Measurements from ENCODE around the gene ALPK1.
"Not testable (repeated sequence)": the region's sequence is repeated elsewhere in the genome, so short reads cannot be mapped to it uniquely, and the experiment has no call there.

The ALPK1 gene

DNA sequence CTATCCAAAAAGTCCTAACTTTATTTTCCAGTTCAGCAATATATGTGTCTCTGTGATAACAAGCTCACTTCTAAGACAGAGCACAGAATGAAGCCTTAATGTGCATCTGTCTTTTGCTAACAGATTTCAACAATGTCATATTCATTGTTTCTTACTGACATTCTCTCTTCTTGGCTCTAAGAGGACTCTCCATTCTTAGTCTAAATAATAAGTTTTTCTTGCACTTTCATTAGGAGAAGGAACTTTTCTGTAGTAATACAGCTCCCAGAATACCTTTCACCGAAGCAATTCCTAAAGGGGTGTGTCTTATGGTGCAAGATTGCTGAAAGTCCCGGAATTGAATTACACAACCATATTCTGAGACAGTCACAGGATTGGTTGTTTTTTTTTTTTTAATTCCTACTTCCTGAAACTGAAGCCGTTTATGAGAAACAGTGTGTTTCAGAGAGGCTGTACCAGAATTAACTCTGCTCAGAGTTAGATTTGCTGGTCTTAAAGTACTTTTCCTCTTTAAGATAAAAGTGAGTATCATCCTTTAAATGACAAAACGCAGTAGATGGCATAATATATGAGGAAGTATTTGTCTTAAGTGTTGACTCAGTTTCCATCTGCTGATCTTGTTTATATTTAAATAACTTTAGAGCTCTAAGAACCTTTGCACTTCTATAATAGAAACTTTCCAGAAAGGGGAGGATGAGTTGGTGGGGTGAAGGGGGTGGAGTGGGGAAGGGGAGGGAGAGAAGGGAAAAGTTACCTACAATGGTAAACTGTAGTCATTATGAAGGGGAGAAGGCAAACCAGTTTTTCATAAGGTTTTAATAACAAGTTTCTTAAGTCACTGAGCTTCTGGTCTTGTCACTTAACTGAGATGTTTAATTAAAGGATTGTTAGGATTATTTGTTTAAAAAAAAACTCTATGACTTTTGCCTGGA is at the start of gene ALPK1:
ALPK1 (plus strand) TSS at position 421 of the 932 bp plus-strand sequence.
- peak; percentile 44 for DNase-seq

DNA sequence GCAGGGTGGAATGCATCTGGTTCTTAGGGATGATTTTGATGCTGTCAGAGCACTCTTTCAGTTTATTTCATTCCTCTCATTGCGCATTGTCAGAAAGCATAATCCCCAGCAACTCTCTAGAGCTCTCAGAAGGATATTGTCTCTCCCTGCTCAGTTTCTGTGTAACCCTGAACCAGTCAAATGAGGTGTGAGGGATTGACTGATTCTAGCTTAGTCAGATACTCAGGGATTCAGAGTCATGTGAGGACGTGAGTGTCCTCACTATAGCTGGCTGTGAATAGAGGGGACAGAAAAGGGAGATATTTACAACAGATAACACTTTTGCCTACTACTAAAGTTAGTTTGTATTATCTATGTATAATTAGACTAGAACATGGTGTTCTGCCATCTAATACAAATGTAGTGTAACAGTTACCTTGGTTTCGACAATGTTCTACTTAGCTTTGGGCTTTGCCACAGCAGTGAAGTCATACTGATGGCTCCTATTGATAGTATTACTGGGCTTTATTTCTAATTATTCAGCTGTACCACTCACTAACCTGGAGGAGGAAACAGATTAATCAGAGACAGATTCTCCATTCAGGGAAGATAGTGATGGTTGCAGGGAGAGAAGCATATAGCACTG is 46.0 kb upstream of the ALPK1 start:
- no peak for DNase-seq

- no peak for DNase-seq
These were observed 44.9 kb upstream of the ALPK1 start for GRCh38 chr4:112252234-112252633.

- DNase-seq = no peak
These were observed 43.7 kb upstream of the ALPK1 start for GRCh38 chr4:112253382-112254000.

DNA sequence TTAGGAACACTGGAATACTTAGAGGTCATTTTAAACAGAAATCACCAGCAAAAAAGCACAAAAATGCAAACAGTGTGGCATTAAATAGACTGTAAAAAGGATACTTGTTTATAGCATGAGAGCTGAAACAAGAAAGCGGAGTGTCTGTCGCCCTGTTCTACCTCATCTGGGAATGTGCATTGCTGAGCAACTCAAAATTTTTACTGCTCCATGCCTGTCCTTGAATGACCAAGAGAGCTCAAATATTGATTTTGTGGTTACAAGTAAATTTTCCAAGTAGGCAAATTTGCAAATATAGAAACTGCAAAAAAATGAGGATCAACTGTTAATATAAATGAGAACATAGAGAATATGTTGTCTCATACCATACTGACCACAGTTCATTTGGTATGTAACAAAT is 40.1 kb upstream of the ALPK1 start:
- no peak for DNase-seq

DNA sequence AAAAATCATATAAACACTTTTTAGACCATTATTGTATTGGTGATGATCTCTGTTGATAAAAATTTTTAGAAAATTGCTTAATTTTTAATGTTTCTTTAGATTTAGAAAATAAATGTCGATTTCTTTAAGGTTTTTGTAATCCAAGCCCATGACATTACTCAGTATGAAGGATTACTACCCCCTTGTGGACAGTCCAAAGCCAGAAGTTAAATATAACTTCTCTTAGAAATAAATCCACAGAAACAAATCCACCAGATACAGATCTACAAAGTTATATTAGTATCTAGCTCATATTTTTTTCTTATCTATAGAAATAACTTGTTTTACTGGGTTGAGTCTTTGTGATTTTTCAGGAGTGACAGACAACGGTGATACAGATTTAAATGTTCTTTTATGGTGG is 30.3 kb upstream of the ALPK1 start:
- DNase-seq = peak; percentile 27

- no peak for DNase-seq
These were observed 27.1 kb upstream of the ALPK1 start for GRCh38 chr4:112270051-112270450.

- DNase-seq = no peak
These were observed 26.3 kb upstream of the ALPK1 start for GRCh38 chr4:112270640-112271421.

DNA sequence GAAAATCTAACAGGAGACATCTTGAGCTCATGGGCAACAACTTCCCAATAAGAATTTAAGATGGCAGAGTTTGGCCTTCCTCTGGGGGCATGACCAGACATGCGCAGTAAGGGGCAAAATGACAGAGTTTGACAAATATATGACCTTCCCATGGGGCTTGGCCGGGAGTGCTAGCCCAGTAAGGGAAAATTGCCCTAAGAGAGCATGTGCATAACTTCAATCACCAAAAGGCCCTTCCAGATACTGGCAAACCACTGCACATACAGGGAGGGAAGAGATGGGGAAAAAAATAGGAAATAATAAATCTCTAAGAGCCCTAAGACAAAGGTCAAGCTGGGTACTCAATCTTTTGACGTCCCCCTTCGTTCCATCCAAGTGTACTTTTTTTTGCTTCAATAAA is 24.9 kb upstream of the ALPK1 start:
- DNase-seq = no peak

DNA sequence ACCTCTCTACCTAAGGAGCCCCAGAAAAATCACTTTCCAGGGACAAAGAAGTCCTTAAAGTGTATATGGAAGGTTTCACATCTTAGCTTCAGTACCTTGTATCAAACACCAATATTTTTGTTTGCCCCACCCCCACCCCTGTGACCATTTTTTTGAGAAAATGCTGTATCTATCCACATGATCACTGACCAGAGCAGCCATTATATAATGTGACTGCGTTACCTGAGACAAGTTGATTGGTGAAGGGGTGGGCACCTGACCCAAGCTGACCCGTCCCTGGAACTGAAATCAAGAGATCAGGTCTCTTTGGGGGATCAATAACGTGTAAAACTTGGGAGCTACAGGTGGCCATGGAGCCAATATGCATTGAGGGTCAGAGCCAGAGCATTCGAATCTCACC is 22.2 kb upstream of the ALPK1 start:
- no peak for DNase-seq

GRCh38 chr4:112276113-112276512 is 21.1 kb upstream of the ALPK1 start:
- DNase-seq = no peak

- DNase-seq = no peak
These were observed 19.9 kb upstream of the ALPK1 start for GRCh38 chr4:112277220-112277619.

GRCh38 chr4:112277705-112278448 is 19.3 kb upstream of the ALPK1 start:
- DNase-seq = no peak

- no peak for DNase-seq
These were observed 17.9 kb upstream of the ALPK1 start for GRCh38 chr4:112279025-112279881.

DNA sequence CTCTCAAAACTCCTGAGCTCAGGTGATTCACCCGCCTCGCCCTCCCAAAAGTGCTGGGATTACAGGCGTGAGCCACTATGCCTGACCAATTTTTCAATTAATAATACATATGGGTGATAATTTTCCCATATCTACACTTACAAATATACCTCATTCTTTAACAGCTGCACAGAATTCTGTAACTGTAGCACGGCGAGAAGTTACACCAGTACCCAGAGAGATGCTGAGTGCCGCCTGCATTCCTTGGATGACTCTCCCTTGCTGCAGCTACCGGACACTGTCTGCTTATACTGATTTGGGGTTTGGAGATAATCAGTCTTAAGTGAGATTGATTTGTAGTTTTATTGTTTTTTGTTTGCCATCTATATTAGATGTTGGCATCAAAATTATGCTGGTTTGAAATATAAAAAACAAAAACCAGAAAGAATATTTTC is 17.3 kb upstream of the ALPK1 start:
- no peak for DNase-seq

GRCh38 chr4:112280386-112281056 is 16.6 kb upstream of the ALPK1 start:
- no peak for DNase-seq

DNA sequence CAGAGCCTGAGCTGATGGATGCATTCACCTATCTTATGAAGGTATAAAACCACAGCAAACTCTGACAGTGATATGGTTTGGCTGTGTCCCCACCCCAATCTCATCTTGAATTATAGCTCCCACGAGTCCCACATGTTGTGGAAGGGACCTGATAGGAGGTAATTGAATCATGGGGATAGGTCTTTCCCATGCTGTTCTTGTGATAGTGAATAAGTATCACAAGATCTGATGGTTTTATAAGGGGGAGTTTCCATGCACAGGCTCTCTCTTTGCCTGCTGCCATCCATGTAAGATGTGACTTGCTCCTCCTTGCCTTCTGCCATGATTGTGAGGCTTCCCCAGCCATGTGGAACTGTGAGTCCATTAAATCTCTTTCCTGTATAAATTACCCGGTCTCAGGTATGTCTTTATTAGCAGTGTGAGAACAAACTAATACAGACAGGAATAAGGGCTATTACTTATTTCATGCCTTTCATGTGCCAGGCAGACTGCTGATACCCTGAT is 15.2 kb upstream of the ALPK1 start:
- not testable (repeated sequence) for DNase-seq

GRCh38 chr4:112282860-112283667 is 14.1 kb upstream of the ALPK1 start:
- no peak for DNase-seq

DNA sequence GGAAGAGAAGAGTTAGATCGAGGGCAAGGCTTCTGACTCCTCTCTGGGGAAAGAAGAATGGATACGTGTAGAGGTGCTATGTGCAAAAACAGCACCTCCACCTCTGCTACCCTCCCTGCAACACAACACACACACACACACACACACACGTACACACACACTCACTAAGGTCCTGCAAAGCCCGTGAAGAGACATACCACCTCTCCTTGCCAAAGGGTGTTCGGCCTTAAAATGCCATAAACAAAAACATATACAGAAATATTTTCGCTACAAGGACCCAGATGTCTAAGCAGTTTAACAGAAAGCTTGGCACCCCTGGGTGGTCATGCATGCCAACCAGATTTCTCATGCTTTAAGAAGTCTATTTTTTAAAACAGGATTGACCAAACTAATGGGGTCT is 13.0 kb upstream of the ALPK1 start:
- peak; percentile 31 for DNase-seq

All from CD4-positive, alpha-beta T cell treated with Interleukin-4 for 4 hours (primary cell).